Embryonic facial prominence (tissue), 1 donor: ENCODE measurements around the gene ASGR2.
A peak's percentile ranks its signal among the peaks of the same experiment; 100 is the strongest.
"Not testable (repeated sequence)": the region's sequence is repeated elsewhere in the genome, so short reads cannot be mapped to it uniquely, and the experiment has no call there.

ENCODE experiments used
- DNase-seq: peaks from one replicate; pipeline ENCODE4 v3.0.0-alpha.2; 2016; ENCODE audit errors: extremely low spot score

ASGR2 gene

GRCh38 chr17:7114241-7114874 lies at the start of gene ASGR2:
Gene ASGR2 (minus strand): TSS chr17:7114822. CDS start chr17:7114240, 582 bp downstream.
- no peak for DNase-seq

DNA sequence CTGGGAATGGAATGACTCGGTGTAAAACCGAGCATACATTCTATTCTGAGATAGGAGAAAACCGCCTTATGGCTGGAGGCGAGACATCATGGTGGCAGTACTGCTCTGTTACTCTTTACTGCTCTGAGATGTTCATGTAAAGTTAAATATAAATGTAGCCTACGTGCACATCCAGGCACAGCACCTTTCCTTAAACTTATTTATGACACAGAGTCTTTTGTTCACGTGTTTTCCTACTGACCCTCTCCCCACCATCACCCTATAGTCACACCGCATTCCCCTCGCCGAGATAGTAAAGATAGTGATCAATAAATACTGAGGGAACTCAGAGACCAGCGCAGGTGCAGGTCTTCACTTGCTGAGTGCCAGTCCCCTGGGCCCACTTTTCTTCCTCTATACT lies 44.9 kb upstream of the ASGR2 start:
- not testable (repeated sequence) for DNase-seq

GRCh38 chr17:7158424-7158823 lies 43.8 kb upstream of the ASGR2 start:
- not testable (repeated sequence) for DNase-seq

DNA sequence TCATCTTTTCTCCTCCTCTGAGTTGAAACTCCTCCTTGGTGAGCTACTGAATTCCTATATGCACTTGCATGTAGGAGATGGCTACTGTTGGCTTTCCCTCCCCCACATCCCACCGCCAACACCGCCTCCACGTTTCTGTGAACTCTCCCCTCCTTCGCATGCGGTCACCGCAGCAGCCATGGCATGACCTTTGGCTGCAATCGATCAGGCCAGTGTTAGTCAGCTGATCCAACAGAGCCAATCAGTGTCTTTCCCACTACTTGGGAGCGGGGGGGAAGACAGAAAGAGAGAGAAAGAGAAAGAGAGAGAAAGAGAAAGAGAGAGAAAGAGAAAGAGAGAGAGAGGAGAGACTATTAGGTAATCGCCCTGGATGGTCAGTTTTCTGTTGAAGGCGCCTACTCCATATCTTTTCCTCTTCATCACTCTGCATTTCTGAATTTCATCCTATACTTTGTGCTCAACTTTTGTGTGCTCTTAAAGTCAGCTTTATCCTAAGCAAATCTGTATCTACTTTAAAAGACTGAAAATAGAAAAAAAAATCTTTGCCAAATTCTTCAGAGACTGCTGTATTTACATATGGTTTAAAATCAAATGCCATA lies 41.8 kb upstream of the ASGR2 start:
- DNase-seq = no peak

DNA sequence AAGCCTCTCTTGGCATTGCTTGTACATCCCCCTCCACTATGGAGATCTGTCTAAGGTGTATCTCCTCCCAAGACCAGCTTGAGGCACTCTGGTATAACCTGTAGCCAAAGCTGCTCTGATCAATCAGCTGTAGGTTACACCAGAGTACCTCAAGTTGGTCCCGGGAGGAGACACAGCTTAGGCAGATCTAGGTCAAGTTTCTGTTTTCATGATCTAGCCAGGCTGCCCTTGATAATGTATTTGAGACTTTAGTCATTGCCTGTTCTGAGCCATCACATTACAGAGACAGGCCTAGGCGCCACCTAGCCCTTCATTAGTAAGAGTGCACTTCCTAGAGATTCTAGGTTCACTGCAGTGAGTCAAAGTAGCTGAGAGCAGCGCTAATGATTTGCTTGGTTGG lies 33.1 kb upstream of the ASGR2 start:
- no peak for DNase-seq

- DNase-seq = no peak
These were observed 31.5 kb upstream of the ASGR2 start for GRCh38 chr17:7146115-7146514.

GRCh38 chr17:7144213-7144612 lies 29.6 kb upstream of the ASGR2 start:
- no peak for DNase-seq

GRCh38 chr17:7141824-7142223 lies 27.2 kb upstream of the ASGR2 start:
- DNase-seq = no peak

DNA sequence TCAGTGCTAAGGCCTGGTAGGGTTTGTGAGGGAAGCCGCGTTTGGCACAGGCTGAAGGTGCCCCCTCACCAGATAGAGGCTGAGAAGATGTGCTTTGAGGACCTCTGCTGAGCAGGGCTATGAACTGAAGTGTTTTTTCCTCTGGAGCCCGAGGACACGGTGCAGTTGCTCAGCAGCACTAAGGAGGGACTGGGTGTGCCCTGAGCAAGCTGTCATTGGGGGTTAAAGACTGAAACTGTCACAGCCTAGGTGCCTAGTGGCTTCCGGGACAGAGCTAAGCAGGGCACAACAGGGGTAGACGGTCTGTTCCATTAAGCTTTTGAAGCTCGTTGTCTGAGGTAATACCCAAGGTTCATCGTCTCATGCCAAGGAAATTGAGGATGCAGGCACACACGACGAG lies 24.8 kb upstream of the ASGR2 start:
- DNase-seq = no peak

GRCh38 chr17:7138800-7139381 lies 24.3 kb upstream of the ASGR2 start:
- DNase-seq = no peak

DNA sequence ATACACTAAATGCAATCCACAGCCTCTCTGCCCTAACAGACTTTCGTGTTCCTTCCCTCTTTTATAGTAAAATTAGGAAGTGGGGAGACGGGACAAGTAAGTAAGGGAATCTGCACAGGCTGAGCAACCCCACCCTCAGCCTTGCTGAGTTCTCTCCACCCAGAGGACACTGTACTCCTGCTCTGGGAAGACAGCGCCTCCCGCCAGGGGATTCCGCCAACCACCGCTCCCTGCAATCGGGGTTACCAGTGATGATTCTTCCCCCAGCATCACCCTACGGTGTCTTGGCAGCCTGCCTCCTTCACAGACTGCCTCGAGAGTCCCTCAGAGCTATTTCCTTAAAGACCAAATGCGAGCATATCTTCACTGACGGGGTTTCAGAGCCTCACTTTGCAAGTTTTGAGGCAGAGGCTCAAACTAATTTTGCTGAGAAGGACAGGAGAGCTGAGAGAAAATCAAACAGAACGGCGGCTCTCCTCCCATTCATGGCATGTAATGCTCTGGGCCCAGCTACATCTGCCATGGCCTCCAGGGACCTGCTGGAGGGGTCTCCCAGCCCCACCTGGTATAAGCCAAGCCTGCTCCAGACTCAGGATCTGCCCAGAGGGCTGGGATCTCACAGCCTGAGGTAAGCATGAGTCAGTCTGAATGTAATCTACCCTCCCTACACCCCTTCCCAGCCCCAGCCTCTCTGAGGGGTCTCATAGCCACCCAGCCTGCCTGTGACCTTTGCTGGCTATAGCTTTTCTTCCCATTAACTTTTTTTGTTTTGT lies 22.7 kb upstream of the ASGR2 start:
- no peak for DNase-seq

DNA sequence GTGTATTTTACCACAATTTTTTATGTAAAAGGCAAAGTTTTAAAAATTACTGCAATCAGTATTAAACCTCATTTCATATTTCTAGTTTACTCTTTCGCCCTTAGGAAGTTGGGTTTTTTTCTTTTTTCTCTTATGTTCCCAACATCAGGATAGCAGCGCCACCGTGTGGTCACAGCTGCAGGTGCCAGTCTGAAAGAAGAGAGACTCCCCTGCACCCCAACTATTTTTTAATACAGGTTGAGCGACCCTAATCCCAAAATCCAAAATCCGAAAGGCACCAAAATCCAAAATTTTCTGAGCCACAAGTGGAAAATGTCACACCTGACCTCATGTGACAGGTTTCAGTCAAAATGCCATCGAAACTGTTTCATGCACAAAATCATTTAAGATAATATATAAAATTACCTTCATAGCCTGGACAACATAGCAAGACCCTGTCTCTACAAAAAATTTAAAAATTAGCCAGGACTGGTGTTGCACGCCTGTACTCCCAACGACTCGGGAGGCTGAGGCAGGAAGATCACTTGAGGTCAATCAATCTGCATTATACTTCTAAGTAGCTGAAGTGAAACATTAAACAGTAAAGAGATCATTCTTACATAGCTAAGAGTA lies 21.8 kb upstream of the ASGR2 start:
- peak; percentile 57 for DNase-seq

GRCh38 chr17:7133916-7134315 lies 19.3 kb upstream of the ASGR2 start:
- no peak for DNase-seq

DNA sequence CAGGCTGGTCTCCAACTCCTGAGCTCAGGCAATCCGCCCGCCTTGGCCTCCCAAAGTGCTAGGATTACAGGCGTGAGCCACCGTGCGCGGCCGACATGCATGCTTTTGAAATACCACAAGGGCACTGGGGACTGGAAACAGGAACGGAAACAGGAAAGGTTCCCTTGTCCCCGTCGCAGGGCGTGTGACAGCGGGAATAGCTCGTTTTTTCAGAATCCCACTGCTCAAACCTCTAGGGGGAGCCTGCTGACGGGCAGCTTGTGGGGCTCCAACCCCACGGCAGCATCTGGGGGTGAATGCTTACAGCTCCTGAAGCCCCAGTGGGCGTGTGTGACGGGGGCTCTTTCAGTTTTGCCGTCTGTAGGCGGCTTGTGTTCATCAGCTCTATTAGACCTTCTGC lies 18.8 kb upstream of the ASGR2 start:
- DNase-seq = no peak

DNA sequence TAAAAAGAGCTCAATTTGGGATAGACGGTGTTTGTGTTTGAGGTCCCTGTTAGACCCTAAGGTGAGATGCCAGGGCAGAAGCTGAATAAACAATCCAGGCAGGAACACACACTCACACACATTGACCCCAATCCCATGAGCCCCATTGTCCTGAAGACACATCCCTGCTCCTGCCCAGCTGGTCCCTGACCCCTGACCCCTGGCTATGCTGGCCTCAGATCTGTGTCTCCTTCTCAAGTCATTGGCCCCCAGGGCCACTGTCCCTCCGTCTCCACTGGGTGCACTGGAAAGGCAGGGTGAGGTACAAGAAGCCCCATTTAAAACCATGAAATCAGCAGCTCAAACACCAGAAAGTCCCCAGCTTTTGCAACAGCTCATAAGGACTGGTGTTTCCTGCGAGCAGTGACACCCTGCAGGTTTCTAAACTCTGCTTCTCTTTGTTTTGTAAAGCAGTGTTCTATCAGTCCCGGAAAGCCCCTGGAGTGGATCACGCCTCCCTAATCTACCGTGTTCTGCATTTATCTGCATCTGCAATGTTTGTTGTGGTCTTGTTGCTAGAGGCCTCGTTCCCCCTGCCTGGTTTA lies 18.0 kb upstream of the ASGR2 start:
- no peak for DNase-seq

GRCh38 chr17:7131423-7131791 lies 16.8 kb upstream of the ASGR2 start:
- DNase-seq = no peak

- no peak for DNase-seq
These were observed 16.2 kb upstream of the ASGR2 start for GRCh38 chr17:7130621-7131422.

DNA sequence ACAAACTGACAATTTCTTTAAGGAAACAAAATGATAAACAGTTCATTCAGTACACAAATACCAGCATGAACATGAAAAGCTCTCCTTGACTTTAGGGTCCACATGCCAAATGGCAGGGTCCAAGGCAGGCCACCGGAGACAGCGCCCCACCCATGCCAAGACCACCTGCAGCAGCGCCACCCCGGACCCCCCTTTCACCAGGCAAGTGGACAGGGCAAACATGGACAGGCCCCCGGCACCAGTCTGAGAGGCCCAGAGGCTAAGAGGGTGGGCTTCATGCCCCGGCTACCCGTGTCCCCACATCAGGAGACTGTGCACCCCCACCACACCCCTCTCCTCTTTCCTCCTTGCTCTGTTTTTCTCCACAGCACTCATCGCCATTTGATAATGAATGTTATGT lies 14.7 kb upstream of the ASGR2 start:
- no peak for DNase-seq

GRCh38 chr17:7128160-7128559 lies 13.5 kb upstream of the ASGR2 start:
- DNase-seq = no peak

DNA sequence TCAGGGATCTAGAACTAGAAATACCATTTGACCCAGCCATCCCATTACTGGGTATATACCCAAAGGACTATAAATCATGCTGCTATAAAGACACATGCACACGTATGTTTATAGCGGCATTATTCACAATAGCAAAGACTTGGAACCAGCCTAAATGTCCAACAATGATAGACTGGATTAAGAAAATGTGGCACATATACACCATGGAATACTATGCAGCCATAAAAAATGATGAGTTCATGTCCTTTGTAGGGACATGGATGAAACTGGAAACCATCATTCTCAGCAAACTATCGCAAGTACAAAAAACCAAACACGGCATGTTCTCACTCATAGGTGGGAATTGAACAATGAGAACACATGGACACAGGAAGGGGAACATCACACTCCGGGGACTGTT lies 12.9 kb upstream of the ASGR2 start:
- DNase-seq = not testable (repeated sequence)

GRCh38 chr17:7126386-7126785 lies 11.8 kb upstream of the ASGR2 start:
- DNase-seq = not testable (repeated sequence)
